DOHH2 (cell line): ENCODE results near the gene COL8A2.

Experiments
- CTCF ChIP-seq: fragments of 200-600 bp; sonication (generic); IDR thresholded peaks from one replicate; pipeline ENCODE4 v1.5.1; 2014; ENCODE audit warnings: antibody characterized with exemption, mild to moderate bottlenecking, low read depth, low read length; ENCODE audit not compliant: poor library complexity, severe bottlenecking
- EZH2phosphoT487 ChIP-seq: fragments of 200-600 bp; sonication (generic); IDR thresholded peaks from 2 replicates; pipeline ENCODE4 v1.6.1; 2017; ENCODE audit warnings: borderline replicate concordance, mild to moderate bottlenecking, antibody characterized with exemption, low read length, moderate library complexity, mixed read lengths

- TF ChIP-seq CTCF (no peak), EZH2phosphoT487 (no peak)
These were observed 26.2 kb downstream of the COL8A2 start for GRCh38 chr1:36098650-36099365.
